Activated gamma-delta T cell (primary cell): ENCODE measurements around the gene MAD1L1.

Source experiments
- DNase-seq: peaks from one replicate; lab custom pipeline; 2025; lab: John Stamatoyannopoulos, UW

The MAD1L1 gene

GRCh38 chr7:2090526-2091520 is 141.9 kb downstream of the MAD1L1 start:
- no peak for DNase-seq

DNA sequence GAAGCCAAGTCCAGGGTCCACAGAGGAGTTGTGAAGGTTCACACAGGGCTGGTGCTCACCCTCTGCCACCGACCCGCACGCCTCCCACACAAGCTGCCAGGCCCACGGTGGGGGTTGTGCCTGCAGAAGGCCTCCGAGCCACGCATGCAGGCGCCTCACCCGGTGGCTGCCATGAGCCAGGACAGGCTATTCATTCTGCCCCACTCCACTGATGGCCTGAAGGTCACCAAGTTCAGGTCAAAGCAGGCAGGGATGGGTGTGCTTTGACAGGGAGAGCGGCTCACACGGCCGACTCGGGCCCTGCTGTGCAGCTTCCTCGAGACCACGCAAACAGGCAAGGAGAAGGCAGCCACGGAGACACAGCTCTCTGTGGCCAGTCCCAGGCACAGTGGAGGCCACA is 143.9 kb downstream of the MAD1L1 start:
- DNase-seq: no peak

- DNase-seq: no peak
These were observed 145.0 kb downstream of the MAD1L1 start for GRCh38 chr7:2087744-2088143.

DNA sequence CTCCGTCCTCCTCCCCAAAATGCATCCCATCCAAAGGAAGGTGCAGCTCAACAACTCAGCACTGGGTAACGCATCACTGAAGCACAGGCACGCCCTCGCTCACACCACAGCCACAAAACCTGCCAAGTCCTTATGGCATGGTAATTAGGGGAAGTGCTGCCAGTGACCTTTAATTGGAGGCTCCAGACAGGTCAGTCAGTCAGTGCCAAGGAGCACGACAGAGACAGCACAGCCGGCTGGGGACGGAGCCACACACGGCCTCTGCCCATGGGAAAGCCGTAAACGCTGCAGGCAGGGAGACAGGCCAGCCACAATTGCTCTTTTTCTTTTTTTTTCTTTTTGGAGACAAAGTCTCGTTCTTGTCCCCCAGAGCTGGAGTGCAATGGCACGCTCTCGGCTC is 146.5 kb downstream of the MAD1L1 start:
- no peak for DNase-seq

DNA sequence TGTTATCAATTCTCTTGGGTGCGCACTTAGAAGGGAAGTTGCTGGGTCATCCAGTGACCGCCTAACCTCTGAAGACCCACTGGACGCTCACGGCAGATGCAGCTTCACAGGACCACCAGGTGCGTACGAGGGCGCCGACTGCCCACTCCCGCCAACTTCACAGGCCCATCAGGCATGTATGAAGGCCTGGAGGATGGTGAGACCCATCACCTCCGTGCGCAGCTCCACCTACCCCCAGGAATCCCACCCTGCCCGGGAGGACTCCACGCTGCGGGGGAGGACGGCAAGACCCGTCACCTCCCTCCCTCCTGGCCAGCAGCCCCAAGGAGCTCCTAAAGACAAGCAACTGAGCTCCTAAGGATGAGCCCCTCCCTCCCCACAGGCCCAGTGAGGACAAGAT is 146.9 kb downstream of the MAD1L1 start:
- DNase-seq: no peak

- no peak for DNase-seq
These were observed 147.8 kb downstream of the MAD1L1 start for GRCh38 chr7:2084781-2085505.

GRCh38 chr7:2084331-2084730 is 148.4 kb downstream of the MAD1L1 start:
- DNase-seq: no peak

GRCh38 chr7:2083362-2083761 is 149.4 kb downstream of the MAD1L1 start:
- no peak for DNase-seq

DNA sequence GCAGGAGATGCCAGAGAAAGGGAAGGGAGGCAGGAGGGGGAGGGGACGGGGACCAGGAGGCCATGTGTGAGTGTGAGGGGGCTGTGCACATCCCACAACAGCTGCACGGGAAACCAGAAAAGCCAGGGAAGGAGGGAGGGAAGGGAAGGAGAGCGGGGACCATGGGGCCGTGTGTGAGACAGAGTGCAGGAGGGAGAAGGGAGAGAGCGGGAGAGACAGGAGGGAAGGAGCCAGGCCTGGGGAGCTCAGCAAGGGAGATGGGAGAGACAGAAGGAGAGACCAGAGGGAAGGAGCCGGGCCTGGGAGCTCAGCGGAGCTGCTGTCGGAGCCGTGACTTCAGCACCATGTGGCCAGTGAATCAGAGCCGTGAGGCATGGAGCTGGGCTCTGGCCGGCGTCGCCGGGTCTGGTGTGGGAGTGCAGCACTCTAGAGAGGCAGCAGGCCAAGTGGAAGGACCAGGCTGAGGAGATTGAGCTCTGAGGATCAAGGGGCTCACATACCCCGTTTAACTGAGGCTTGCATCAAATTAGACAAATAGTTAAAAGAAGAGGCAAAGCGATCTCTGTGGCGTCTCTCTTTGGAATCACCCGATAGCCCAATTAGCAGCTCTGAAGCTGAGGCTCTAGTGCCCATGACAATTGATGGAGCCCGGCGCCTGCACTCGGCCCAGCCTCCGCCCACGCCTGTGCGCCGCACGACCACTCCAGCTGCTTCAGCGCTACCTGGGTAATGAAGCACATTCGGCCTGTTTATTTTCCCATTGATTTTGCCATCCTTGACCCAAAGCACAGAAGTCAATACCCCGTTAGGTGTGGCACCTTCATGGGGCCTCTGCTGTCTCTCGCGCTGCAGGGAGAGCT is 150.4 kb downstream of the MAD1L1 start:
- no peak for DNase-seq

GRCh38 chr7:2081526-2082135 is 151.1 kb downstream of the MAD1L1 start:
- no peak for DNase-seq

- no peak for DNase-seq
These were observed 152.3 kb downstream of the MAD1L1 start for GRCh38 chr7:2080477-2080876.

DNA sequence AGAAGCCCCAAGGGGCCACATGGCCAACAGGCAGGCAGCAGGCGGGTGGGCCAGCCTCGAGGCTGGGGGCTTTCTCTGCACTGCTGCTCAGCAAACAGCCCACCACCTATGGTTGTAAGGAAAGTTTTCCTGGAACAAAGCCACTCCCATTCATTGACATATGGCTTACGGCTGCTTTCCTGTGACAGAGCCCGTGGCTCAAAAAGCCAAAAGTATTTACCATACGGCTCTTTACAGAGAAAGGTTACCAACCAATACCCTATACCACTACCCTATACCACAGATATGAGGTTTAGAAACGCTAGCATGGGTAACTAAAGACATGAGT is 152.7 kb downstream of the MAD1L1 start:
- no peak for DNase-seq

DNA sequence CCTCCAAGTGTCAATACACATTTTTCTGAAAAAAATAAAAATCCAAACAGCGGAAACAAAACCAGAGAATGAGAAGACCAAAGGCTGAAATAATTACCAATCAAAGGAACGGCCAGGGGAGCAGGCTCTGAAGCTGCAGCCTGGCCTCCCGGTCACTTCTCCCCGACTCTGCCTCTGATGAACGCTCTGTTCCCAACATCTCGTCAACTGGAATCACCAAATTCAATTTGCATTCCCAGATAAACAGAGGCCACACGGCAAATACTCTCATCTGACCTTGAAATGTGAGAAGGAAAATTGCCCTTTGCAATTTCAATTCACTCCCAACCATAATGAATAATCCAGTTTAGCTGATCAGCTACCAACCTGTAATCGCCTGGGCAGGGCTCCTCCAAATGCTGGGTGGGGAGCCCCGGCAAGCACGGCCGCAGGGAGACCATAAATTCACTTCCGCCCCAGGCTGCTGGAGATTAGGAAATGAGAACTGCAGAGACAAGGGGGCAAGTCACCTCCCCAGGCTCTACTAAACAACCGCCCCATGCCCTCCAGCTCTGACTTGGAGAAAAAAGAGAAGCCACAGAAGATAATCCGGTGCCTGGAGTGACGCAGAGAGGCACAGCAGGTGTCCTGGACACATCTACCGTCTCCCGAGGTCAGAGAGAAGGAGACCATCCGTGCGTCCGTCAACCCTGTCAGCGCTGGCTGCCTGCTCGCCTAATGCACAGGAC is 153.2 kb downstream of the MAD1L1 start:
- no peak for DNase-seq

DNA sequence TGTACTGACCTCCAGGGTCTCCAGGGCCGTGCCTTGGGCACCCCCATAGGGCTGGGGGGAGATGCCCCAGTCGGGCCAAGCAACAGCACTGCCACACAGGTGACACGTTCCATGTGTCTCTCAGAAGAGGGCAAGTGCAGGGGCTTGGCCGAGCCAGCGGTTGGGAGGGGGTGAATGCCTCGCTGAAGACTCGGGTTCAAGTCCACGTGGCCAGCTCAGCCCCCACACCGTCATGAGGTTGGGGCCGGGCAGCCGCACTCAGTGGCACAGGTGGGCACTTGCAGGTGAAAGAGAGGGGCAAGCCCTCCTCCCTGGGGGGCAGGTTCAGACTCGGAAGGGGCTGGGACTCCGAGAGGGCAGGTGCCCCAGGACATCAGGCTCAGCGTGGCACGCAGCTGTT is 153.8 kb downstream of the MAD1L1 start:
- no peak for DNase-seq

- no peak for DNase-seq
These were observed 156.1 kb downstream of the MAD1L1 start for GRCh38 chr7:2076649-2077064.

DNA sequence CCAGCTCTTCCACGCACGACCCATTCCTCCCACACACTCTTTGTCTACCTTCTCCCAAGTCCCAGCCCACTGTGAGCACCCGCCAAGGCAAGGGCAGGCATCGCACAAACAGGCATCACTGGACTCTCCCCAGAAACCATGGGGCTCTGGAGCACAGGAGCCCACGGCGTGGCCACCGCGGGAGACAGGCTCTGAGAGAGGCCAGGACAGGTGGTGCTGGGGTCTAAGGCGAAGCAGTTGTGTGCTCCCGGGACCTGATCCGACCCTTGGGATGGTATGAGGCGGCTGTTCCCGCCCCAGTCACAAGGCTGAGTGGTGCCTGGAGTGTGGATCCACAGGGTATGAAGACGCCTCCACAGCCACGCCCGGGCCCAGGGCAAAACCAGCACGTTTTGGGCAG is 156.9 kb downstream of the MAD1L1 start:
- no peak for DNase-seq

DNA sequence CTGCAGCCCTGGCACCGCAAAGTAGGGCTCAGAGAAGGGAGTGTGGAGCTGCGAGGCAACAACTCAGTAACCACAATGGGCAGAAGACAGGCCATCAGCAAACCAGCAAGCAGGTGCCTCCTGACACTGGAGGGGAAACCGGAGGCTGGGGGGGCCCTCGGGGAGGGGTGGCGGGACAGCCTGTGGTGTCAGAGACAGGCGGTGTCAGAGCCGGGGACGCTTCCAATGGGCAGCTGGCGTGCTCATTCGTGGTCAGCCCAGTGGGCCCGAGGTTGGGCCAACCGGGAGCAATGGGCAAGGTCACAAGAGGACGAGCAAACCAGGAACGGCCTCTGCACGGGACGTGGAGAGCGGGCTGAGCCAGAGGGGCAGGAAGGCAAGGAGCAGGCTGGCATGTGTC is 158.1 kb downstream of the MAD1L1 start:
- no peak for DNase-seq

DNA sequence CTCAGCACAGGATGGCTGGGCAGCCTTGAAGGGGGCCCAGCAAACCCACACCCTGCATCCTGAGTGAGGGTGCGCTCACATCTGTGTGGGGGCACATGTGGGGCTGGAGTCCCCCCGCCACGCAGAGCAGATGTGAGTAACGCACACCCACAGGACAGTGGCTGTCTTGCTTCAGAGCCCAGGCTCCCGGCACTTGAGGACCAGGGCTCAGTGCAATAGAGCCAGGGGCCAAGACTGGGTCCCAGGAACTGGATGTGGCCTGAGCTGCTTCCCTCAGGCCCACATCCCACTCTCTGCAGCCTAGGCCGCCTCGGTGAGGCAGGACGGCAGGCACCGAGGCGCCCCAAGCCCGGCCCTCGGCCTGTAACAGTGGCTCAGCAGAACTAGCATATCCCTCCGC is 159.9 kb downstream of the MAD1L1 start:
- DNase-seq: no peak

DNA sequence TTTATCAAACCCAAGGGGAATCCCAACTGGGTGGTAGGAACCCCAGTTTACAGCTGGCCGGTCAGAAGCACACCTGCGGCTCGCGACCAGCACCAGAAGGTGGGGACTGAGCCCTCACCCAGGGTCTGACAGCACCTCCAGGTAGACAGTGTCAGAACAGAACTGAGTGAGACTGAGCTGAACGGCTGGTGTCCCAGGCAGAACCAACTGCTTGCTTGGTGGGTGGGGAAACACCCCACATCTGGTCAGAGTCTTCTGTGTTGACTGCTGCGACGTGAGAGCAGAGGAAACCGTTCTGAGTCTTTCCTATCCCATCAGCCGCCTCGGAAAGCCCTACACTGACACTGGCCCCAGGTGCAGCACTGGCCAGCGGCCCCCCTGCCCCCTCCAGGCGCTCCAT is 160.7 kb downstream of the MAD1L1 start:
- no peak for DNase-seq

GRCh38 chr7:2071133-2071832 is 161.5 kb downstream of the MAD1L1 start:
- no peak for DNase-seq
